ENCODE measurements around the gene AP5S1. TPM values are rescaled to one million over a fixed set of nuclear protein-coding genes. Genes with fewer than 3 reads are reported as not detected.

AP5S1 gene
- total RNA-seq, 1 donor, result 20.4 TPM

- peak; percentile 53 for DNase-seq (ENCODE audit: low read depth)
- TF ChIP-seq, protein P1, sequence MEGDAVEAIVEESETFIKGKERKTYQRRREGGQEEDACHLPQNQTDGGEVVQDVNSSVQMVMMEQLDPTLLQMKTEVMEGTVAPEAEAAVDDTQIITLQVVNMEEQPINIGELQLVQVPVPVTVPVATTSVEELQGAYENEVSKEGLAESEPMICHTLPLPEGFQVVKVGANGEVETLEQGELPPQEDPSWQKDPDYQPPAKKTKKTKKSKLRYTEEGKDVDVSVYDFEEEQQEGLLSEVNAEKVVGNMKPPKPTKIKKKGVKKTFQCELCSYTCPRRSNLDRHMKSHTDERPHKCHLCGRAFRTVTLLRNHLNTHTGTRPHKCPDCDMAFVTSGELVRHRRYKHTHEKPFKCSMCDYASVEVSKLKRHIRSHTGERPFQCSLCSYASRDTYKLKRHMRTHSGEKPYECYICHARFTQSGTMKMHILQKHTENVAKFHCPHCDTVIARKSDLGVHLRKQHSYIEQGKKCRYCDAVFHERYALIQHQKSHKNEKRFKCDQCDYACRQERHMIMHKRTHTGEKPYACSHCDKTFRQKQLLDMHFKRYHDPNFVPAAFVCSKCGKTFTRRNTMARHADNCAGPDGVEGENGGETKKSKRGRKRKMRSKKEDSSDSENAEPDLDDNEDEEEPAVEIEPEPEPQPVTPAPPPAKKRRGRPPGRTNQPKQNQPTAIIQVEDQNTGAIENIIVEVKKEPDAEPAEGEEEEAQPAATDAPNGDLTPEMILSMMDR (IDR thresholded peaks at IDR 0.05; ENCODE audit: insufficient read depth, low read length), result no peak
- no peak overlapping the region for H3K4me3 ChIP-seq (ENCODE audit: low read depth, low read length)
Observed at GRCh38 chr20:3874194-3874844, 54.0 kb downstream of the AP5S1 start.

- no peak overlapping the region for H3K4me3 ChIP-seq (ENCODE audit: low read depth, low read length)
- TF ChIP-seq, protein P1 (IDR thresholded peaks at IDR 0.05; ENCODE audit: insufficient read depth, low read length), result no peak
Observed at GRCh38 chr20:3875378-3875974, 55.1 kb downstream of the AP5S1 start.

GRCh38 chr20:3876000-3876399, 55.7 kb downstream of the AP5S1 start:
- no peak overlapping the region for H3K4me3 ChIP-seq (ENCODE audit: low read depth, low read length)
- no peak for DNase-seq (ENCODE audit: low read depth)
- TF ChIP-seq, protein P1 (IDR thresholded peaks at IDR 0.05; ENCODE audit: insufficient read depth, low read length), result no peak

More at GRCh38 chr20:3875378-3875974, 55.1 kb downstream of the AP5S1 start:
- no peak for DNase-seq (ENCODE audit: low read depth)

DNA sequence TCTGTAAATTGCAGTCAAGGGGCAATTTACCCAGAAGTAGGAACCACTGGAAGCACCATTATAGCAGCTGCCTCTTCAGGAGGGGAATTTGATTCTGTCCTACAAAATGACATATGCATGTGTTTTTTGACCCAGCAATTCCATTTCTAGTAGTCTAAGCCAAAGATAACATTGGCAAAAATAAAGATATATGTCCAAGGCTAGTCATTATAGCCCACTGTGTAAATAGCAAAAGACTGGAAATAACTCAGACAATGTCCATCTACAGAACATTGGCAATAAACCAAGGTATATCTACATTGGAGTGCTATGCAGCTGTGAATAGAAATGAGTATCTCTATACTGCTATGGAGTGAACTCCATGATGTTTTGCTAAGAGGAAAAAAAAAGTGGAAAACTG, 56.3 kb downstream of the AP5S1 start:
- DNase-seq (ENCODE audit: low read depth), result no peak
- no peak overlapping the region for H3K4me3 ChIP-seq (ENCODE audit: low read depth, low read length)
- TF ChIP-seq, protein P1 (IDR thresholded peaks at IDR 0.05; ENCODE audit: insufficient read depth, low read length), result no peak

Other genes starting within 250 kb of the AP5S1 start
- not detected in 2 replicates for gene GFRA4, start 157.1 kb upstream of the AP5S1 start, total RNA-seq (ENCODE audit: low replicate concordance)
- gene ADAM33, start 138.5 kb upstream of the AP5S1 start, total RNA-seq (ENCODE audit: low replicate concordance), result 68.6 and 145 TPM in 2 replicates
- 0.08 TPM in 1 of 2 replicates, not detected in the other for gene SIGLEC1, start 107.9 kb upstream of the AP5S1 start, total RNA-seq (ENCODE audit: low replicate concordance)
- gene HSPA12B, start 87.9 kb upstream of the AP5S1 start, total RNA-seq (ENCODE audit: low replicate concordance), result 0.18 and 8.3 TPM in 2 replicates
- gene ADISSP, start 52.8 kb upstream of the AP5S1 start, total RNA-seq (ENCODE audit: low replicate concordance), result 28.4 and 37.7 TPM in 2 replicates
- 0.09 TPM in 1 of 2 replicates, not detected in the other for gene SPEF1, start 39.1 kb upstream of the AP5S1 start, total RNA-seq (ENCODE audit: low replicate concordance)
- 94.8 and 170 TPM in 2 replicates for gene CENPB, start 33.8 kb upstream of the AP5S1 start, total RNA-seq (ENCODE audit: low replicate concordance)
- gene CDC25B, start 24.2 kb upstream of the AP5S1 start, total RNA-seq (ENCODE audit: low replicate concordance), result 51.0 and 58.5 TPM in 2 replicates
- 16.4 and 23.7 TPM in 2 replicates for gene MAVS, start 26.3 kb downstream of the AP5S1 start, total RNA-seq (ENCODE audit: low replicate concordance)
- 54.9 and 102 TPM in 2 replicates for gene PANK2, start 68.8 kb downstream of the AP5S1 start, total RNA-seq (ENCODE audit: low replicate concordance)
- gene RNF24, start 195.0 kb downstream of the AP5S1 start, total RNA-seq (ENCODE audit: low replicate concordance), result 17.6 and 61.2 TPM in 2 replicates